ENCODE measurements around the gene FAN1. TPM values are rescaled to one million over a fixed set of nuclear protein-coding genes. Genes with fewer than 3 reads are reported as not detected.

The FAN1 gene
- total and polyA plus RNA-seq, 2 donors (not counting 1 experiment from before 2014, with no cell fraction given): 10.6 to 21.3 TPM

DNA sequence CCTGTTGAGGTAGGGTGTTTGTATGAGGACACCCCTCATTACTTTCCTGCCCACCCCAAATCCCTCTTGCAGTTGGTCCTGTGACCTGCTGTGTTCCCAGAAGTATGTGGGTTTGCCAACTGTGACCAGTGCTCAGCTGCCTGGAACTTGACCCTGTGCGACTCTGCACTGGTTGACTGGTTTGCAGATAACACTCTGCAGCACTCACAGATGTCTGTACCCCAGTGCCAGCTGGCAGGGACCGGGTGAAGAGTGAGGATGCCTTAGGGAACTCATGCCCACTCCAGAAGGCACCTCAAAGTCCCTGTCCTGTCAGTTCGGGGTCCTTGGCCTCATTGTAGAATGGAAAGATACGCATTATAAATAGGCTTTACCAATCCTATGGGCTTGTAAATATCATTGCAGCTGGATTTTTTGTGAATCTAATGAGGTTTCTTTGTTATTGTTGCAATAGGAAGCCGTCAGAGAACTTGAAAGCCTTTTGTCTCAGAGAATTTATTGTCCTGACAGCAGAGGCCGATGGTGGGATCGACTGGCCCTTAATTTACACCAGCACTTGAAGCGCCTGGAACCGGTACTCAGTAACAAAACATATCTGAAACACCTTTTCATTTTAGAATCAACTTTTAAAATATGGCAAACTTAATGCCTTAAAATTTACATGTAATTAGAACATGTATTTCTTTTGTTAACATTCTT is 18.2 kb downstream of the FAN1 start:
- ChIA-PET CTCF (no interaction called here), POLR2A (no interaction called here)
- Mint-ChIP-seq H3K4me1 (peaks cover 3% of the 10 kb centered on the region), H3K27me3 (no peaks in the 10 kb centered on the region), H3K9me3 (ENCODE audit: insufficient read depth) (no peaks in the 10 kb centered on the region), H3K27ac (no peak overlapping the region), H3K4me3 (no peak overlapping the region)
- H3K79me2 ChIP-seq (ENCODE audit: control insufficient read depth, insufficient read depth, low read length): no peaks in the 10 kb centered on the region
- no peaks in the 10 kb centered on the region for H3K4me1 ChIP-seq (ENCODE audit: control insufficient read depth in 2 of 2, insufficient read depth in 2 of 2, low read length in 2 of 2)
- no peak for DNase-seq
- H3K36me3 ChIP-seq (replicated peaks in 1 of 2; ENCODE audit: control extremely low read depth in 1 of 2, control insufficient read depth in 1 of 2, extremely low read depth in 1 of 2, insufficient read depth in 2 of 2, low read length in 1 of 2): peaks cover 7 to 47% of the 10 kb centered on the region in 2 experiments
- H2AFZ ChIP-seq (ENCODE audit: insufficient read depth, low read depth, low read length, poor library complexity, severe bottlenecking): no peak overlapping the region
- no peaks in the 10 kb centered on the region for H3K27me3 ChIP-seq (replicated peaks in 1 of 4; ENCODE audit: control extremely low read depth in 1 of 4, control insufficient read depth in 3 of 4, insufficient read depth in 4 of 4, low read length in 3 of 4)
- 46% methylated on average over 4 of the region's 9 CpGs for WGBS (ENCODE audit: insufficient coverage)
- TF ChIP-seq, protein P1, sequence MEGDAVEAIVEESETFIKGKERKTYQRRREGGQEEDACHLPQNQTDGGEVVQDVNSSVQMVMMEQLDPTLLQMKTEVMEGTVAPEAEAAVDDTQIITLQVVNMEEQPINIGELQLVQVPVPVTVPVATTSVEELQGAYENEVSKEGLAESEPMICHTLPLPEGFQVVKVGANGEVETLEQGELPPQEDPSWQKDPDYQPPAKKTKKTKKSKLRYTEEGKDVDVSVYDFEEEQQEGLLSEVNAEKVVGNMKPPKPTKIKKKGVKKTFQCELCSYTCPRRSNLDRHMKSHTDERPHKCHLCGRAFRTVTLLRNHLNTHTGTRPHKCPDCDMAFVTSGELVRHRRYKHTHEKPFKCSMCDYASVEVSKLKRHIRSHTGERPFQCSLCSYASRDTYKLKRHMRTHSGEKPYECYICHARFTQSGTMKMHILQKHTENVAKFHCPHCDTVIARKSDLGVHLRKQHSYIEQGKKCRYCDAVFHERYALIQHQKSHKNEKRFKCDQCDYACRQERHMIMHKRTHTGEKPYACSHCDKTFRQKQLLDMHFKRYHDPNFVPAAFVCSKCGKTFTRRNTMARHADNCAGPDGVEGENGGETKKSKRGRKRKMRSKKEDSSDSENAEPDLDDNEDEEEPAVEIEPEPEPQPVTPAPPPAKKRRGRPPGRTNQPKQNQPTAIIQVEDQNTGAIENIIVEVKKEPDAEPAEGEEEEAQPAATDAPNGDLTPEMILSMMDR (IDR thresholded peaks at IDR 0.05): no peak
- TF ChIP-seq EZH2 (IDR thresholded peaks at IDR 0.05; ENCODE audit: borderline replicate concordance, insufficient read depth, low read depth, low read length, poor library complexity, severe bottlenecking): no peak
- no peaks in the 10 kb centered on the region for H4K20me1 ChIP-seq (ENCODE audit: control insufficient read depth, insufficient read depth, low read length, poor library complexity, severe bottlenecking)
- no peaks in the 10 kb centered on the region for H3K9me3 ChIP-seq (ENCODE audit: control extremely low read depth in 1 of 3, control insufficient read depth in 2 of 3, insufficient read depth in 1 of 3, low read length in 2 of 3)
- no peak overlapping the region for H3K4me3 ChIP-seq (ENCODE audit: control extremely low read depth in 1 of 5, extremely low read depth in 1 of 5, insufficient read depth in 1 of 5, low read depth in 2 of 5, low read length in 4 of 5)
- ATAC-seq (ENCODE audit: low read depth): no peak
- no peak overlapping the region for H3K4me2 ChIP-seq (replicated peaks; ENCODE audit: low read depth, low read length, poor library complexity, severe bottlenecking)
- H3K27ac ChIP-seq (ENCODE audit: low read length in 2 of 2): no peak overlapping the region
- intact Hi-C loops (cut with micrococcal nuclease): no loop called here
- no peak overlapping the region for H3K9ac ChIP-seq (ENCODE audit: low read length)

DNA sequence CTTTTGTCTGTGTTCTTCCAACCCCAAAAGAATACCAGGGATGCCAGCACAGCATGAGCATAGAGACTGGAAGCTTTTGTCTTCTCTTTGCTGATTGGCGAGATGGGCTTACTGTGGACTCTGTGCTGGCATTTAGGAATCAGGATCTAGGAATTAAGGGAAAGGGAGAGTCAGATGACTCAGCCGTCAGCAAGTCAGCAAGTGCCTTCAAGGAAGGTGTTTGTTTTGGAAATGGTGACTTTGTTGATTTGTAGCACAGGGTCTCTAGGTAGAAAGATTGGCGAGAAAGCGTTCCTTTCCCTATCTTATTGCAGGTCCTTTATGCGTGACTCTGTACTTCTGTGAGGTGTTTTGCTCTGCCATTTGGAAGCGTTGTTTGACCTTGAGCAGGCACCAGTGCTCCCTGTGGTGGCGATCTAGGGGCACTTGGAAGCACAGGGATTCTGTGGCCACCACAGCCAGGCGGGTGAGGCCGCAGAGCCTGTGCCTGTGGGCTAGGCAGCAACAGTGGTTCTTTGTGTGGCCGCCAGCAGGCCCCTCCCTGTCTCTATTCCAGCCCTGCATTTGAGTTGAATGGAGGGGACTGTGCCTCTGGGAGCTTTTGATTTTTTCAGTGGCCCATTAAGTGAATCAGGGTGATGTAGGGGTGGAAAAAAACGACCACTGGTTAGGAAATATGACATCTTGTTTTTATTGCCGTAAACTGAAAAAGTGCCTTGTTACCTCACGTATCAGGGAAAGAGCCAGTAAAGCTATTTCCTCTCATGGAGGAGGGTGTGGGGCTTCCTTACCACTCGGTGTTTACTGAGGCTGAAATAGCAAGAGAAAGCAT is 19.0 kb downstream of the FAN1 start:
- Histone ChIP-seq H3K4me1 (ENCODE audit: control insufficient read depth in 2 of 2, insufficient read depth in 2 of 2, low read length in 2 of 2) (no peaks in the 10 kb centered on the region), H3K9me3 (ENCODE audit: control extremely low read depth in 1 of 3, control insufficient read depth in 2 of 3, insufficient read depth in 1 of 3, low read length in 2 of 3) (no peaks in the 10 kb centered on the region), H4K20me1 (ENCODE audit: control insufficient read depth, insufficient read depth, low read length, poor library complexity, severe bottlenecking) (no peaks in the 10 kb centered on the region), H3K4me3 (ENCODE audit: control extremely low read depth in 1 of 5, extremely low read depth in 1 of 5, insufficient read depth in 1 of 5, low read depth in 2 of 5, low read length in 4 of 5) (no peak overlapping the region), H3K27ac (ENCODE audit: low read length in 2 of 2) (no peak overlapping the region), H3K79me2 (ENCODE audit: control insufficient read depth, insufficient read depth, low read length) (no peaks in the 10 kb centered on the region), H3K4me2 (replicated peaks; ENCODE audit: low read depth, low read length, poor library complexity, severe bottlenecking) (no peak overlapping the region), H3K36me3 (replicated peaks in 1 of 2; ENCODE audit: control extremely low read depth in 1 of 2, control insufficient read depth in 1 of 2, extremely low read depth in 1 of 2, insufficient read depth in 2 of 2, low read length in 1 of 2) (peaks cover 7 to 52% of the 10 kb centered on the region in 2 experiments), H3K27me3 (replicated peaks in 1 of 4; ENCODE audit: control extremely low read depth in 1 of 4, control insufficient read depth in 3 of 4, insufficient read depth in 4 of 4, low read length in 3 of 4) (no peaks in the 10 kb centered on the region), H2AFZ (ENCODE audit: insufficient read depth, low read depth, low read length, poor library complexity, severe bottlenecking) (no peak overlapping the region), H3K9ac (ENCODE audit: low read length) (no peak overlapping the region)
- Mint-ChIP-seq H3K27me3 (no peaks in the 10 kb centered on the region), H3K9me3 (ENCODE audit: insufficient read depth) (no peaks in the 10 kb centered on the region), H3K27ac (no peak overlapping the region), H3K4me1 (peaks cover 3% of the 10 kb centered on the region), H3K4me3 (no peak overlapping the region)
- DNase-seq (no peak), ATAC-seq (ENCODE audit: low read depth) (no peak)
- intact Hi-C loops (cut with micrococcal nuclease): no loop called here
- no peak for TF ChIP-seq EZH2 (IDR thresholded peaks at IDR 0.05; ENCODE audit: borderline replicate concordance, insufficient read depth, low read depth, low read length, poor library complexity, severe bottlenecking)
- TF ChIP-seq, protein P1 (IDR thresholded peaks at IDR 0.05): no peak
- POLR2A ChIA-PET: no interaction called here
- CTCF ChIA-PET: interaction anchor here (1.3 kb wide), 1 partner anchor 206 kb away, joined by 3 read pairs; no protein-coding TSS in a partner anchor
- WGBS (ENCODE audit: insufficient coverage): 91% methylated on average over 13 of the region's 14 CpGs

Measured in B cell (primary cell).